ENCODE results near the gene NLRX1. TPM values are rescaled to one million over a fixed set of nuclear protein-coding genes. Genes with fewer than 3 reads are reported as not detected.

Gene NLRX1, protein sequence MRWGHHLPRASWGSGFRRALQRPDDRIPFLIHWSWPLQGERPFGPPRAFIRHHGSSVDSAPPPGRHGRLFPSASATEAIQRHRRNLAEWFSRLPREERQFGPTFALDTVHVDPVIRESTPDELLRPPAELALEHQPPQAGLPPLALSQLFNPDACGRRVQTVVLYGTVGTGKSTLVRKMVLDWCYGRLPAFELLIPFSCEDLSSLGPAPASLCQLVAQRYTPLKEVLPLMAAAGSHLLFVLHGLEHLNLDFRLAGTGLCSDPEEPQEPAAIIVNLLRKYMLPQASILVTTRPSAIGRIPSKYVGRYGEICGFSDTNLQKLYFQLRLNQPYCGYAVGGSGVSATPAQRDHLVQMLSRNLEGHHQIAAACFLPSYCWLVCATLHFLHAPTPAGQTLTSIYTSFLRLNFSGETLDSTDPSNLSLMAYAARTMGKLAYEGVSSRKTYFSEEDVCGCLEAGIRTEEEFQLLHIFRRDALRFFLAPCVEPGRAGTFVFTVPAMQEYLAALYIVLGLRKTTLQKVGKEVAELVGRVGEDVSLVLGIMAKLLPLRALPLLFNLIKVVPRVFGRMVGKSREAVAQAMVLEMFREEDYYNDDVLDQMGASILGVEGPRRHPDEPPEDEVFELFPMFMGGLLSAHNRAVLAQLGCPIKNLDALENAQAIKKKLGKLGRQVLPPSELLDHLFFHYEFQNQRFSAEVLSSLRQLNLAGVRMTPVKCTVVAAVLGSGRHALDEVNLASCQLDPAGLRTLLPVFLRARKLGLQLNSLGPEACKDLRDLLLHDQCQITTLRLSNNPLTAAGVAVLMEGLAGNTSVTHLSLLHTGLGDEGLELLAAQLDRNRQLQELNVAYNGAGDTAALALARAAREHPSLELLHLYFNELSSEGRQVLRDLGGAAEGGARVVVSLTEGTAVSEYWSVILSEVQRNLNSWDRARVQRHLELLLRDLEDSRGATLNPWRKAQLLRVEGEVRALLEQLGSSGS
- 8.9 and 10.0 TPM in 2 replicates for total RNA-seq
- long read RNA-seq, partial matches to known transcripts = 1 of 3 reads
- long read RNA-seq, other reads (novel, unspliced or antisense) = 2 of 3 reads

GRCh38 chr11:119168471-119169281 is at the start of gene NLRX1:
Gene NLRX1, plus strand, starts transcription at chr11:119168725. Its CDS starts 2,679 bp downstream, at chr11:119171404.
- Mint-ChIP-seq H3K36me3 (ENCODE audit: unreplicated experiment) (no peaks in the 10 kb centered on the region), H3K27me3 (ENCODE audit: unreplicated experiment) (no peaks in the 10 kb centered on the region), H3K4me1 (ENCODE audit: unreplicated experiment) (peaks cover 6% of the 10 kb centered on the region), H3K4me3 (ENCODE audit: unreplicated experiment) (peak within 1 kb of the TSS; percentile 72), H3K9me3 (ENCODE audit: unreplicated experiment) (no peaks in the 10 kb centered on the region), H3K27ac (ENCODE audit: unreplicated experiment) (peak within 1 kb of the TSS; percentile 76)
- peak; percentile 93 for DNase-seq (ENCODE audit: extremely low spot score, unreplicated experiment)
- TF ChIP-seq CTCF (IDR thresholded peaks at IDR 0.05) = peak; percentile 73

DNA sequence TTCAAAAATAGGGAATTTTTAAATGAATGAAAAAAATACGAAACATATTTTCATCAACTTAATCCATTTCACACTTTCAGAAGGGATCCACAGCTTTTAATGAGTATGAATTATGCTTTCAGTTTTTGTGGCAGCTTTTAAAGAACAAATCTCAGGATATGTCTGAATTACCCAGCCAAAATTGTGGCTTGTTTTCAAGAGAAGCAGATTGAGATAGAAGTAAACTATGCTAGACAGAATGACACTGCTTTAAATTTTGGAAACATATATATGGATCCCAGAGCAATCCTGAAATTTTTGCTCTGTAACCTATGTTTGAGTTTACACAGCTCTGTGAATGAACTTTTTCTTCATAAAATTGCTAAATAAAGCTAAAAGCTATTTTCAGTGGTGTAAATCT is 49.6 kb upstream of the NLRX1 start:
- no peak for DNase-seq (ENCODE audit: extremely low spot score, unreplicated experiment)

GRCh38 chr11:119120639-119121007 is 47.9 kb upstream of the NLRX1 start:
- Mint-ChIP-seq H3K9me3 (ENCODE audit: unreplicated experiment) (no peaks in the 10 kb centered on the region), H3K27me3 (ENCODE audit: unreplicated experiment) (no peaks in the 10 kb centered on the region), H3K4me3 (ENCODE audit: unreplicated experiment) (peak overlapping the region; percentile 82), H3K4me1 (ENCODE audit: unreplicated experiment) (peaks cover 25% of the 10 kb centered on the region), H3K36me3 (ENCODE audit: unreplicated experiment) (peaks cover 15% of the 10 kb centered on the region), H3K27ac (ENCODE audit: unreplicated experiment) (peak overlapping the region; percentile 97)
- no peak for TF ChIP-seq CTCF (IDR thresholded peaks at IDR 0.05)
- no peak for DNase-seq (ENCODE audit: extremely low spot score, unreplicated experiment)

More for the DNA sequence above, 49.6 kb upstream of the NLRX1 start:
- TF ChIP-seq CTCF (IDR thresholded peaks at IDR 0.05) = no peak
- no peaks in the 10 kb centered on the region for H3K27me3 Mint-ChIP-seq (ENCODE audit: unreplicated experiment)
- H3K9me3 Mint-ChIP-seq (ENCODE audit: unreplicated experiment) = no peaks in the 10 kb centered on the region
- no peak overlapping the region for H3K4me3 Mint-ChIP-seq (ENCODE audit: unreplicated experiment)
- H3K4me1 Mint-ChIP-seq (ENCODE audit: unreplicated experiment) = peaks cover 25% of the 10 kb centered on the region
- H3K36me3 Mint-ChIP-seq (ENCODE audit: unreplicated experiment) = peaks cover 18% of the 10 kb centered on the region
- H3K27ac Mint-ChIP-seq (ENCODE audit: unreplicated experiment) = no peak overlapping the region

GRCh38 chr11:119121008-119121810 is 47.3 kb upstream of the NLRX1 start, which contains the start of gene HINFP:
Gene HINFP, plus strand, starts transcription at chr11:119121580. Its CDS starts 5,365 bp downstream, at chr11:119126945.
- no peak for TF ChIP-seq CTCF (IDR thresholded peaks at IDR 0.05)
- H3K27ac Mint-ChIP-seq (ENCODE audit: unreplicated experiment) = peak within 1 kb of the TSS; percentile 97
- peak; percentile 100 for DNase-seq (ENCODE audit: extremely low spot score, unreplicated experiment)
- peaks cover 25% of the 10 kb centered on the region for H3K4me1 Mint-ChIP-seq (ENCODE audit: unreplicated experiment)
- H3K27me3 Mint-ChIP-seq (ENCODE audit: unreplicated experiment) = no peaks in the 10 kb centered on the region
- no peaks in the 10 kb centered on the region for H3K9me3 Mint-ChIP-seq (ENCODE audit: unreplicated experiment)
- peaks cover 11% of the 10 kb centered on the region for H3K36me3 Mint-ChIP-seq (ENCODE audit: unreplicated experiment)
- peak within 1 kb of the TSS; percentile 82 for H3K4me3 Mint-ChIP-seq (ENCODE audit: unreplicated experiment)
